AG04449 (cell line): ENCODE data around the gene FHAD1.

Source experiments
- CTCF ChIA-PET: fragments of 350-600 bp; formaldehyde crosslinking; extraction: SDS; loops from one replicate; lab custom pipeline; 2021; ENCODE audit warnings: antibody characterized with exemption; lab: Yijun Ruan, JAX
- POLR2A ChIA-PET: fragments of 400-600, 350-600 bp; formaldehyde crosslinking; extraction: SDS; loops from one replicate; lab custom pipeline; 2020; ENCODE audit warnings: antibody characterized with exemption, inconsistent platforms; lab: Yijun Ruan, JAX
- DNase-seq: peaks from one replicate; pipeline ENCODE4 v3.0.0-alpha.2; 2010; ENCODE audit warnings: low read depth, low spot score
- H3K4me3 ChIP-seq: 2 replicates; pipeline ENCODE4 v1.5.1; 2011; ENCODE audit warnings: low read depth, mild to moderate bottlenecking, control low read depth, low read length
- TF ChIP-seq, protein P1 (sequence below): IDR thresholded peaks from one replicate; pipeline ENCODE4 v1.5.1; 2011; ENCODE audit warnings: mild to moderate bottlenecking, moderate library complexity, low read length, control low read depth, inconsistent platforms; ENCODE audit not compliant: insufficient read depth; ENCODE audit errors: missing control alignments

Gene FHAD1

DNA sequence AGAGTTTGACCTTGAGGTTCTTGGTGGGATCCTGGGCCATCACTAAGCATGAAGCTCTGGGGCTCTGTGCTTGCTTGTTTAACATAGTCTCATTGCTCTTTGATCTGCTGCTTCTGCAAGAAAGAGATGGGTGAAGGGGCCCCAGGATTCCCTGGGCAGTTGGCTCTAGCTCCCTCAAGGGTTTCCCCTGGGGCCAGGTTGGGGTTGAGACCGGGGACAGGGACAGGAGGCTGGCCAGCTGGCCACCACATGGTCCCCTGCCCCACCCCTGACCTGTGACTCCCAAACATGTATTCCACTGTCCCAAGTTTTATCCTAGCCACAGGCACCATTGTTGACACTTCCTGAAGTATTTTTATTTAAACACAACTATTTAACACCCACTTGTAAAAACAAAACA lies 69.5 kb downstream of the FHAD1 start:
- no peak overlapping the region for H3K4me3 ChIP-seq
- ChIA-PET CTCF (interaction anchor here (1.0 to 10.6 kb wide), 4 partner anchors 12 to 188 kb away, joined by 3 to 439 read pairs (median 20); partner anchors contain the start of gene CTRC), POLR2A (no interaction called here)
- DNase-seq: no peak
- TF ChIP-seq, protein P1, sequence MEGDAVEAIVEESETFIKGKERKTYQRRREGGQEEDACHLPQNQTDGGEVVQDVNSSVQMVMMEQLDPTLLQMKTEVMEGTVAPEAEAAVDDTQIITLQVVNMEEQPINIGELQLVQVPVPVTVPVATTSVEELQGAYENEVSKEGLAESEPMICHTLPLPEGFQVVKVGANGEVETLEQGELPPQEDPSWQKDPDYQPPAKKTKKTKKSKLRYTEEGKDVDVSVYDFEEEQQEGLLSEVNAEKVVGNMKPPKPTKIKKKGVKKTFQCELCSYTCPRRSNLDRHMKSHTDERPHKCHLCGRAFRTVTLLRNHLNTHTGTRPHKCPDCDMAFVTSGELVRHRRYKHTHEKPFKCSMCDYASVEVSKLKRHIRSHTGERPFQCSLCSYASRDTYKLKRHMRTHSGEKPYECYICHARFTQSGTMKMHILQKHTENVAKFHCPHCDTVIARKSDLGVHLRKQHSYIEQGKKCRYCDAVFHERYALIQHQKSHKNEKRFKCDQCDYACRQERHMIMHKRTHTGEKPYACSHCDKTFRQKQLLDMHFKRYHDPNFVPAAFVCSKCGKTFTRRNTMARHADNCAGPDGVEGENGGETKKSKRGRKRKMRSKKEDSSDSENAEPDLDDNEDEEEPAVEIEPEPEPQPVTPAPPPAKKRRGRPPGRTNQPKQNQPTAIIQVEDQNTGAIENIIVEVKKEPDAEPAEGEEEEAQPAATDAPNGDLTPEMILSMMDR: no peak

DNA sequence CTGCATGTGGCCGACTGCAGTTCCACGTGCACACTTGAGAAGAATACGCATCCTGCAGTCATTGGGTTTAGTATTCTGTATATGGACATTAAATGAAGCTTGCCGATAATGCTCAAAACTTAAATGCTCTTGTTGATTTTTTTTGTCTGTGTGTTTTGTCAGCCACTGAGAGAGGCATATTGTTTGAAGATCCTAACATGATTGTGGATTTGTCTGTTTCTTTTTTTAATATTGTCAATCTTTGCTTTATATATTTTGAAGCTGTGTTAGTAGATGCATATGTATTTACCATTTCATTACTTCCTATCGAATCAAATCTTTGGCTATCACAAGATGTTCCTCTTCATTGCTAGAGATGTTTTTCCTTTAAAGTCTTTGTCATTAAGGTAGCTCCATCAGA lies 73.2 kb downstream of the FHAD1 start:
- ChIA-PET POLR2A (no interaction called here), CTCF (interaction anchor here (0.7 to 10.6 kb wide), 5 partner anchors 14 to 112 kb away, joined by 3 to 439 read pairs (median 3); partner anchors contain the start of gene CTRC)
- no peak for DNase-seq
- TF ChIP-seq, protein P1: no peak
- H3K4me3 ChIP-seq: no peak overlapping the region

DNA sequence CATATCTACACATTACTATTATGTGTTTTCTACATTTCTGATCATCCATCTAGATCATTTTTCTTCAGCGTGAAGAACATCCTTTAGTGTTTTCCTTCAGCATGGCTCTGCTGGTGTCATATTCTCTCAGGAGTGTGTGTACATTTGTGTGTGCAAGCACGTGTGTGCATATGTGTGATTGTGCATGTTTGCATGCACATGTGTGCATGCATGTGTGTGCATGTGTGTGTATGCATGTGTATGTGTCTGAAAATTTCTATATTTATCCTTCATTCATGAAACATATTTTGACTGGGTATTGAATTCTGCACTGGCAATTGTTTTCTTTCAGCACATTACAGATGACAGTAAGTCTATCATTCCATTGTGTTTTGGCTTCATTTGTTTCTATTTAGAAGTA lies 74.6 kb downstream of the FHAD1 start:
- TF ChIP-seq, protein P1: no peak
- POLR2A ChIA-PET: no interaction called here
- CTCF ChIA-PET: interaction anchor here (0.8 to 10.6 kb wide), 6 partner anchors 9 to 110 kb away, joined by 3 to 439 read pairs (median 36); partner anchors contain the start of gene CTRC
- no peak for DNase-seq
- no peak overlapping the region for H3K4me3 ChIP-seq

DNA sequence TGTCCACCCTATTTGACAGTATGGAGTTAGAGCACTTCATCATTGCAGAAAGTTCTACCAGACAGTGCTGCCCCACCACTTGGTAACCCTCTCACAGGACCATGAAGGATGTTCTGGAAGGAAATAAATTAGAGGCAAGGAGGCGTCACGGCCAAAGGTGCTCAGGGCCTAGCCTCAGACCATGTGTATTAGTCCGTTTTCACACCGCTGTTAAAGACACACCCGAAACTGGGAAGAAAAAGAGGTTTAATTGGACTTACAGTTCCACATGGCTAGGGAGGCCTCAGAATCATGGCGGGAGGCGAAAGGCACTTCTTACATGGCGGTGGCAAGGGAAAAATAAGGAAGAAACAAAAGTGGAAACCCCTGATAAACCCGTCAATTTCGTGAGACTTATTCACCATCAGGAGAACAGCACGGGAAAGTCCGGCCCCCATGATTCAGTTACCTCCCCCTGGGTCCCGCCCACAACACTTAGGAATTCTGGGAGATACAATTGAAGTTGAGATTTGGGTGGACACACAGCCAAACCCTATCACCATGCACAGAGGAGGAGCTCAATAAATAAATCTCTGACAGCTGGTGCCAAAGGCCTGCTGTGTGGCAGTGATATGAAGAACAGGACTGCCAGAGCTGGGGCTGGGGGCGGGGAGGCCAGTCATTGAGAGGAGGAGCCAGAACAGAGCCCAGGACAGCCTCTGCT lies 75.8 kb downstream of the FHAD1 start:
- ChIA-PET POLR2A (interaction anchor here (1.0 kb wide), 1 partner anchor 109 kb away, joined by 5 read pairs; no protein-coding TSS in a partner anchor), CTCF (interaction anchor here (0.8 to 10.6 kb wide), 44 partner anchors 10 to 194 kb away, joined by 3 to 439 read pairs (median 6); partner anchors contain the start of gene CTRC)
- no peak for DNase-seq
- TF ChIP-seq, protein P1: no peak
- H3K4me3 ChIP-seq: no peak overlapping the region

DNA sequence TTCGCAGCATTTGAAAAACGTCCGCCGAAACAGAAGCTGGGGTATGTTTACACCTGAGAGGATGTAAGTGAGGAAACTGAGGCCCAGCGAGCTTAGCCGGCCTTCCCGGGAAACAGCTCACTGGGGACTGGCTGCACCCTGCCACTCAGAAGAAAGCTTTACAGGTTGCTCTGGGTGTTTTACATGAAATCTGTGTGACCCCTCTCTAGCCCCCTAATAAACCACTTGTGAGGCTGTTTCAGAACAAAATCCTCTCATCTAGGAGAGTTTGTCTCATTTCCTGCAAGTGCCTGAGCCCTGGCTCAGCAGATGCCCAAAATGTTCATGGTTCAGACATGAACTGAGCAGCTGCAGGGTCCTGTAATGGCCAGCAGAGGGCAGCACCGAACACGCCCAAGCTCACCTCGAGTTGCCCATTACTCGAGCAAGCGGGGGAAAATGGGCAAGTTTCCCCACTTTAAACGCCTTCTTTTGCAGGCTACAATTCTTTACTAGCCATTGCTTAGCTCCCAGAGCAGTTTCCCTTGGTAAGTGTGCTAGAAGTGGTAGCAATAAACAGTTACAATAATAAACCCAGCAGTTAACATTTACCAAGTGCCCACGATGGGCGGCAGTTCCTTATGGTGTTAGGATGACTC lies 76.4 kb downstream of the FHAD1 start:
- no peak overlapping the region for H3K4me3 ChIP-seq
- DNase-seq: peak; percentile 46
- CTCF ChIA-PET: interaction anchor here (0.6 to 10.6 kb wide), 50 partner anchors 10 to 1550 kb away, joined by 3 to 439 read pairs (median 5); partner anchors contain the start of gene CTRC
- TF ChIP-seq, protein P1: peak; percentile 97
- POLR2A ChIA-PET: interaction anchor here (1.0 kb wide), 1 partner anchor 108 kb away, joined by 5 read pairs; no protein-coding TSS in a partner anchor
